Stimulated activated CD8-positive, alpha-beta memory T cell treated with anti-CD3 and anti-CD28 coated beads, Interleukin-4, amount 100 ng/mL, for 24 hours (primary cell): Measurements from ENCODE around the gene EXOSC7.
"Not testable (repeated sequence)": the region's sequence is repeated elsewhere in the genome, so short reads cannot be mapped to it uniquely, and the experiment has no call there.

Experiments used
- DNase-seq: peaks from one replicate; pipeline ENCODE4 v3.0.0-alpha.2; 2020; ENCODE audit warnings: low read depth

Gene EXOSC7

DNA sequence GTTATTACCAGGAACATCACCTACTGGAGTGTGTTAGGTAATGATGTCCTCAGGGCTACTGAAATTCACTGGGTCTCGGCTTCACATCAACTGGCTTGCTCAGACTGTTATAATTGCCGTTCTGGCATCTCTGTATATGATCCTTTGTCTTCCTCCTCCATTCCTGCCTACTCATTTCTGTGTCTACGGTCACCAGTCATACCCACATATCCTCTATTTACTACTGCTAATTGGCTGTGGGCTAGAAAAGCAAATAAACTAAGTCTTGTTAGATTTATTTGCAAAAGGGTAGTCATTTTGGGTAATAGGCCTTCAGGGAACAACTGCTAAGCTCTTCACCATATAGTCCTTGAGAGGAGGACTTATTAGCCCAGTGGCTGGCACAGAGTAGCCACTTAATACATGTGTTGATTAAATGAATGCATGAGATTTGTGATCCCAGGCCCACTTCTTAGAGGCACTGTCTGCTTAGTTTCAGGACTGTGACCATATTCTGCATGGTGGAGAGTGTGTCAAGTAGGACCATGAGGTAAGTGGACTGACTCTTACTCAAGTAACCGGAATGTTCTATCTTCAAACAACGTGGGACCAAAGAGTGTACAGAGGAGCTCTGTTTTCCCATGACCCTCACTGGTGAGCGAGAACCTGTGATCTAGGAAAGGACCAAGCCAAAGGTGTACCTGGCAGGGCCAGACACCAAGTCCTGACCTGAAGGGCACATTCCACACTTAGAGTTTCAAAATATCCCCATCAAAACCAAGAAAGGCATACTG lies 13.2 kb upstream of the EXOSC7 start:
- no peak for DNase-seq

DNA sequence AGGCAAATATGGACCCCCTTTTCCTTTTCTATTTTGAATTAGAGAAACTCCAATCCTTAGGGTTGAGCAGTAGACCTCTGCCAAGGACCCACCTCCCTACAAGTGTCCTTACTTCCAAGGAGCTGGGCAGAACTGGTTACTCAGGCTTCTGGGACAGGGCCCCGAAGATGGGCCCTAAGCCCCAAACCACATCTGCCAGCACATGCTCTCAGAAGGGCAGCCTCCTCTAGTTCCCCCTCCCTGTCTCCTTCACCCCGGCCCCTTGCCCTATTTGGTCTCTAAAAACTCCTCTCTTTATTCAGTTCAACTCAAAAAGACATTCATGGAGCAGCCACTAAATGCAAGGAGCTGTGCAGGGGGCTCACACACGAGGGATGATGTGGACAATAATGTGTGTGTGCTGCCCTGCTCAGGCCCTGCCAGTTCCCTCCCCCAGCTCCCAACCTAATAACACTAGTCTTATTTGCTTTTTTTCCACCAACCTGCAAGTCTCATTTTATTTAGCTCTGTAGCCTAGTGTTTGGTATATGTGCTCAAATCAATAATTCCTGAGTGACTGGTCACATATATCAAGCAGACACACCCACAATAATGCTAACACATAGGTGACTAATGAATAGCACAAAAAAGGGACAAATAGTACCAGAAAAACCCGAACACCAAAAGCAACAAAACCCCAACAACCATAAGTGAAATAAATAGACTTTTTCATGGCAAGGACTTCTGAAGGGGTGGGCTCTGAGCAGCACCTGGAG lies 12.3 kb upstream of the EXOSC7 start:
- no peak for DNase-seq

DNA sequence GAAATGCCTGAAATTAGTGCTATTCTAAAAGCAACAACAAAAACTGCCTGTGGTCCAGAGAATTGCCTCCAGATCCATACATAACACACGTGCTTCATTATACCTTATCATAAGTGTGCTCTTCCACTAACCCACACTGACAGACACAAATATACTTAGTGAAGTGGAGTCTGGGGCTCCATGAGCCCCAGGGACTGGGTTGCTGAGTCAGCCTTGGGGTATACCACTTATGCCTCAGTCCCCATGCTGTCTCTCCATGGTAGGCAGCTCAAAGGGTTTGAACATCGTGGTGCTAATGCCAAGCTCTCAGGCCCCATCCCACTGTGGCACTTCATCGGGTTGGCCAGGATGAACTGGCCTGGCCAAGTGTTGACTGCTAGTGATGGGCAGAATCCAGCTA lies 10.9 kb upstream of the EXOSC7 start:
- DNase-seq = no peak

DNA sequence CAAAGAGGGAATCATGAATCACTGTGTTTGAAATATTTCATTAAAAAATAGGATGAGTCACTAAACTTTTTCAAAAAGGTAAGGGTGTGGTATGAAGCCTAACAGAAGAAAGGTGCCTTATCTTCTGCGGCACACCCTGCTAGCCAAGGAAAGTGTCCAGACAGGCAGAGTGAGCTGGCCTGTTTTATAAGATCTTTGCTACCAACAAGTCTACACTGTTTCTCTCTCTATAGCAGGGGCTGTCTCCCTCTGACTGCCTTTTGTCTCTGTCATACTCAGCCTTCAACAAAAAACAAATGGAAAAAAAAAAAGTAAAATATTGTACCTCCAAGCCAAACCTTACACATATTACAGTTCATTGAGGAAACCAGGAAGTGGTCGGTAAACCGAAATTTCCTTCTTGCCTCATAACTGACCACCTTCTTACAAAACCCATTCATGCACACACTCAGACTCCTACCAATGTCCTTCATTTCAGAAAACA lies 9.2 kb upstream of the EXOSC7 start:
- no peak for DNase-seq

DNA sequence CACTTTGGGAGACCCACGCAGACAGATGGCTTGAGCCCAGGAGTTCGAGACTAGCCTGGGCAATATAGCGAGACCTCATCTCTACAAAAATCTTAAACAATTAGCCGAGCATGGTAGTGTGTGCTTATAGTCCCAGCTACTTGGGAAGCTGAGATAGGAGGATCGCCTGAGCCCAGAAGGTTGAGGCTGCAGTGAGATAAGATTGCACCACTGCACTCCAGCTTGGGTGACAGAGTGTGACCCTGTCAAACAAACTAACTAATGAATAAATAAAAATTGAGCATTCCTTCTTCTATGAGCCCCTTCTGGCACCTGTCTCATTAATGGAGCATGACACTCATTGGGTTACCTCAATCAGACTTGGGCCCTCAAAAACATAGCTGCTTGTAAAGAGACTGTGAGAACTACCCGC lies 7.6 kb upstream of the EXOSC7 start:
- no peak for DNase-seq

DNA sequence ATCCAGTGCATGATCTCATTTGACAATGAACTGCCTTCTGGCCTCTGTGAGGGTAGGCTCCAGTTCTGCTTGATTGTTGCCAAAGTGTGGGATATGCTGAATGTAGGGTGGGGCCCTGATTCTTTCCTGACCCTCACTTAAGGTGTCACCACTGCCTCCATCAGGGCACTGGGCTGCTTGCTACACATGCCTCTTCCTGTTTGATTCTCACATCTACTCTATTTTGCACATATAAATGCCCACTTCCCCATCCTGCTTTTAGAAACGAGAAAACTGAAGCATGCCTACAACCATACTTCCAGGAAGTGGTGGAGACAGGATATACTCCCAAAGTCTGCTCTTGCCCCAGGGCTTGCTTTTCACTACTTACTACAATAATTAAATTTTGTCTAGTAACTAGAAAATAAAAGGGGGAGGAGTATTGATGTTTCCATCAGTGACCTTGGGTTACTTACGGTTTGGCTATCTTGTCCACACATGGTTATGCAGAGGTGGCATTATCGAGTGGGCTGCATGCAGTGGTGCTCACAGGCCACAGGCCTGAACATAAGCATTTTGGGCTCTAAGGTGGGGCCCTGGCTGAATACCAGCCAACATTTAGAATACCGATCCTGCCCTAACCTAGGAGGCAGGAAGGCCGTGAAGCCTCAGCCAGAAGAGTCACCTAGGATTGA lies 6.8 kb upstream of the EXOSC7 start:
- no peak for DNase-seq

DNA sequence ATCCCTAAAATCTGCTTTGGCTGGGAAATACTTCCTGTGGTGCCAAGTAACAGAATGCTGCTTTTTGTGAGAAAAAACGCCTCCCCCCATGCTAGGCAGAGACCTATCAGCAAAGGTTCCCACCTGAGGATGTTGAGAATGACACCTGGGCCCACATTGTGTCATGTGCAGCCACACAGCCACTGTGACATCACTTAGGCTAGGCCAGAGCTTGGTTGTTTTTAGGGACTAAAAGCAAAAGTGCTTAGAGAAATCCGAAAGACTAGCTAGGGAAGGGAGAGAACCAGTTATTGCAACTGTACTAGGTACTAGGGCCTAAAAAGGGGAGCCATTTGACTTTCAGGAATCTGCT lies 6.2 kb upstream of the EXOSC7 start:
- no peak for DNase-seq

DNA sequence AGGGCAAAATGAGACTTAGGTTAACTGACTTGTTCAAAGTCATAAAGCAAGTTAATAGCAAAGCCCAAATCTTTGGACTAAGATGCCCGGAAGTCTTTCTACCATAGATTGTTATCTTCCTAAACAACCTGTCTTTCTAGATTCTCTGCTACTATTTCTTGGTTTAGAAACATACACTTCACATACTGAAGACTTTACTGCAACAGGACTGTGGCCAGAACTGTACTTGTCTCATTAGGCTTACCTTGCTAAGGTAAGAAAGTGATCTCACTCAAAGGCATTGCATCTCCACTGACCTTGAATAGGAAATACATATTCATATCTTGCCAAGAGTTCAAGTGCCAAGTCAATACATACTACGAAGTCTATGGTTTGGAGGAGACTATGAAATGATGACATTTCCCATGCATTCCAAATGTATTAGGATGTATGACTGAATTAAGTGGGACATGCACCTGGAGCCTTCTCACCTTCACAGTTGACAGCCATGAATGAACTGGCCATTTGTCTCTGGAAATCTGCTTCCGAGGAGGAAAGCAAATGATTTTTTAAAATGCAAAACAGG lies 5.0 kb upstream of the EXOSC7 start:
- DNase-seq = no peak

DNA sequence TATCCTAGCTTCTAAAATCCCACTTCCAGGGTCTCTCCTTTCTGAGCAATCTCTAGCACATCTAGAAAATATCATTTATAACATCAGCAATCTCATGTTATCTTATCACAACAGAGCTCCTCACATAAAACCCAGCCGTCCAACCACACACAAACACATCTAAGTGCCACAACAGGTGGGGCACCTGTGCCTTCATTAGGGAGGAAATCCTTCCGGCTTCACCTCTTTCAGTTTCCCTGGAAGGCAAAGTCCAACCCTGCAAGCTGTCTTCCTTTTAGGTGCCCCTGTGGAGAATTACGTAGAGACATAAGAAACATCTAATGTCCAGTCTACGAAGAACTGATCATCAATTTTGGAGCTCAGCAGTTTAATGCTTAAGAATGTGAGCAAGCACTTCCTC lies 1.6 kb upstream of the EXOSC7 start:
- no peak for DNase-seq

DNA sequence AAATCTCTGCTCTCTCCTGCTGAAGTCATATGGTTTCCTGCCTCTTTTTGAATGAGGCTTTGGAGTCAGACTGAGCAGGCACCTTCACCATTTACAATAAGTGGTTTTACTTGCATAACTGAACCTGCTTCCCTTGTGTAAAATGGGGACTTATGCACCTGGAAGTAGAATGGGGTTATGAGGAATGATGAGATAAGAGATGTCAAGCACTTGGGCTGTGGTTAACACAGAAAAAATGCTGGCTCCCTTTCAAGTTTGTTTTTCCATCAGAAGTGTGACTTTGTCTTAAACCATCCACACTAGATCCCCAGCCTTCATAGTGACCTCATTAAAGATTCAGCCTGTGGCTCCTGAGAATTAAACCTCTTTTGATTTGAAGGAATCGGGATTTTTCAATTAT lies 5.2 kb downstream of the EXOSC7 start:
- DNase-seq = no peak

DNA sequence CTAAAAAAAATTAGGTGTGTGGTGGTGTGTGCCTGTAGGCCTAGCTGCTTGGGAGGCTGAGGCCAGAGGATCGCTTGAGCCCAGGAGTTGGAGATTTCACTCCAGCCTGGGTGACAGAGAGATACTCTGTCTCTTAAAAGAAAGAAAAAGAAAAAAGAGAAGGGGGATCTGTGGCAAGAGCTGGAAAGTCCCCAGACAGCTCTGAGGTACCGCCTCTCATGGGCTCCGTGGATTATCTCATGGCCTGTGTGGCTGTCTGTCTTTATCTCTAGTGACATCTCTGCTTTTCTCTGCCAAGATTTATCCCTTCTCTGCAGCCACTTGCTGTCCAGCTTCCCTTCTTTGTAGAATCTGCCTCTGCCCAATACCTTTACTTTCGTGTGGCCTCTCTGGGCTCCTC lies 5.7 kb downstream of the EXOSC7 start:
- DNase-seq = no peak

DNA sequence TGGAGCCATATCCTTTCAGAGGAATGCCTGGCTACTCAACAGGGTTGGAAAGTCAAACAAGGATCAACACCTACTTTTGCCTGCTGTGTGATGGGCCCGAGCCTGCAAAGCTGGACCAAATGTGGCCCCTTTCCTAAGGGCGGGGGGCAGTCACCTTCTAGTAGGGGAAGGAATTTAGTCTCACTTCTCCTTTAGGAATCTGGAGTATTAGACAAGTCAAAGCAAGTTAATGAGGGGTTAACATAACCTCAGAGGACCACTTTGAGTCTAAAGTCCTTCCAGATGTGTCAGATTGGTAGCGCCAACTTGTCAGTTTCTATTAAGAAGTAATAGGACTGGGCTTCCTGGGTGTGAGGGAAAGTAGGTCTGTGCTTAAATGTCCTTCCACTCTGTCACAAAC lies 6.8 kb downstream of the EXOSC7 start:
- no peak for DNase-seq

DNA sequence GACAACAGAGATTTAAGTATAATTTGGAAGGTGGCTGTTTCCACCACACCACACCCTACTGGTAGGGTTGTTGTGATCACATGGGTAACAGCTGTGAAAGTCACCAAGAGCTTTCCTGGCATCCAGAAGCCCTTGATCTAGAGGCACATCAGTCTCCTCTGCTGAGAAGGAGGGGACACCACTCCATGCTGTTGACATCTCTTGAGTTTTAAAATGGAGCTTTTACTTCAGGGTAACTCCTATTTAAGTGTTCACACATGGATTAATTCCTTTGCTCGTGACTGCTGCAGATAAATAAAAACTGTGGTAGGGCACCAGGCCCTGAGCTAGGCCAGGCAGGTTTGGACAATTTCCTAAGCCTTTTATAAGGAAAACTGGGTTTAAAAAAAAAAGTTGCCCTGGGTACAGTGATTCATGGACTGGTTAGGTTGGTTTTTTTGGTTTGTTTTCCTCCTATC lies 7.5 kb downstream of the EXOSC7 start:
- no peak for DNase-seq

DNA sequence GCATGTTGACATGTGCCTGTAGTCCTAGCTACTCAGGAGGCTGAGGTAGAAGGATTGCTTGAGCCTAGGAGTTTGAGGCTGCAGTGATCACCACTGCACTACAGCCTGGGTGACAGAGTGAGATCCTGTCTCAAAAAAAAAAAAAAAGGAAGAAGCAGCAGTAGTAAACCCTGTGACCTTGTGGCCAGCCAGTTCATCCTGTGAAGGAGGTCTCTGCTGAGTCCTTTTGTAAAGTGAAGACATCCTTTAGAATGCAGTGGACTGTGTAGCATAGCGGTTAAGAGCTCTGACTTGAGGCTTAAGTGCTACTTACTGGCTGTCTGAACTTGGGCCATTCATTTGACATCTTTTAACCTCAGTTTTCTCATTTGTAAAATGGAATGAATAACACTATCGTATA lies 8.3 kb downstream of the EXOSC7 start:
- no peak for DNase-seq

DNA sequence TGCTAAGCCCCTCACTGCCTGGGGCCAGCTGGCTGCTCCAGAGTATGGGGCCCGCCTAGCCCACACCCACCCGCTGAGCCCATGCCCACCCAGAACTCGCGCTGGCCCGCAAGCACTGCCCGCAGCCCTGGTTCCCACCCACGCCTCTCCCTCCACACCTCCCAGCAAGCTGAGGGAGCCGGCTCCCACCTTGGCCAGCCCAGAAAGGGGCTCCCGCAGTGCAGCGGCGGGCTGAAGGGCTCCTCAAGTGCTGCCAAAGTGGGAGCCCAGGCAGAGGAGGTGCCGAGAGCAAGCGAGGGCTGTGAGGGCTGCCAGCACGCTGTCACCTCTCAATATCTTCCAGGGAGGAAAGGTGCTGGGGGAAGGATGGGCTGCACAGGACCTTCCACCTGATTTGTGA lies 10.3 kb downstream of the EXOSC7 start:
- DNase-seq = not testable (repeated sequence)

DNA sequence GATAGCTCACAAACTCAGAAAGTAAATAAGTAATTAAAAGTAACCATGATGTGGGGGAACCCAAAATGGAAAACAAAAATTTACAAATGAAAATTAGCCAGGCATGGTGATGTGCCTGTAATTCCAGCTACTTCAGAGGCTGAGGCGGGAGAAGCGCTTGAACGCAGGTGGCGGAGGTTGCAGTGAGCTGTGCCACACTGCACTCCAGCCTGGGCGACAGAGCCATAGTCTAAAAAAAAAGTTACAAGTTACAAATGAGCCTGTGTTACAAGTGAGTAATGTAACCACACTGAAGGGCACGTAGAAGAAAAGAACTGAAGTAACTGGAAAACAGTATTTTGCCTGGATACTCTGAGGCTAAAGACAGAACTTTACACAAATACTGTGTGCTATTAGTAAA lies 11.3 kb downstream of the EXOSC7 start:
- no peak for DNase-seq

DNA sequence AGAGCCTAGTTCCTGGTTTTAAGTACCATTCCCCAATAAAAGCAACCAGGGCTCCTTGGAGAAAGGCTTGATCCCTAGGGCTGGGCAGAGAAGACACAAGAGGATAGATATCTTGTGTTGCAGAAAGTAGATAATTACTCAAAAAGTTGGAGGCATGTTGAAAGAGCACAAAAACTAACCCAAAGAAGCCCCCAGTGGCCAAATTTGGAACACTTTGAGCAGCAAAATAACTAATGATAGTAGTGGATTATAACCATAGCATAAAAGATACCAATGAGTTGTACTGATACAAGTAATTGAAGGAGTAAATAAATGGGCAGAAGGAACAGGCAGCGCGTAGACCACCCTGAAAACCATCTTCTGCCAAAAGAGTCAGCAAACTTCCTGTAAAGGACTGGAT lies 12.0 kb downstream of the EXOSC7 start:
- no peak for DNase-seq

DNA sequence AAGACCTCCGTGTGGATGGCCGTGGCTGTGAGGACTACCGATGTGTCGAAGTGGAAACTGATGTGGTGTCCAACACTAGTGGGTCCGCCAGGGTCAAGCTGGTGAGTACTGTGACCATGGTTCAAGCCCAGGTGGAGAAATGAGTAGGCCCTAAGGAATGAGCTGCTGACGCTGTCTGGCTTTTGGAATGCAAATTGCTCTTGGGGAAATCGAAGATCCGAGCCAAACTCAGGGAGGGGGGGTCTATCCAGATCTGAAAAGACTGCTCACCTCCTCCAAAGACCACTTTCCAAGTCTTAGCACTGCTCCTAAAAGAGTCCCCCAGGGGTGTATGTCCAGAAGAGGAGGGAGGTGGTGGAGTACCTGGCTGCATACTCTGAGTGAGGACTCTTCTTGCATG lies 13.1 kb downstream of the EXOSC7 start:
- no peak for DNase-seq

DNA sequence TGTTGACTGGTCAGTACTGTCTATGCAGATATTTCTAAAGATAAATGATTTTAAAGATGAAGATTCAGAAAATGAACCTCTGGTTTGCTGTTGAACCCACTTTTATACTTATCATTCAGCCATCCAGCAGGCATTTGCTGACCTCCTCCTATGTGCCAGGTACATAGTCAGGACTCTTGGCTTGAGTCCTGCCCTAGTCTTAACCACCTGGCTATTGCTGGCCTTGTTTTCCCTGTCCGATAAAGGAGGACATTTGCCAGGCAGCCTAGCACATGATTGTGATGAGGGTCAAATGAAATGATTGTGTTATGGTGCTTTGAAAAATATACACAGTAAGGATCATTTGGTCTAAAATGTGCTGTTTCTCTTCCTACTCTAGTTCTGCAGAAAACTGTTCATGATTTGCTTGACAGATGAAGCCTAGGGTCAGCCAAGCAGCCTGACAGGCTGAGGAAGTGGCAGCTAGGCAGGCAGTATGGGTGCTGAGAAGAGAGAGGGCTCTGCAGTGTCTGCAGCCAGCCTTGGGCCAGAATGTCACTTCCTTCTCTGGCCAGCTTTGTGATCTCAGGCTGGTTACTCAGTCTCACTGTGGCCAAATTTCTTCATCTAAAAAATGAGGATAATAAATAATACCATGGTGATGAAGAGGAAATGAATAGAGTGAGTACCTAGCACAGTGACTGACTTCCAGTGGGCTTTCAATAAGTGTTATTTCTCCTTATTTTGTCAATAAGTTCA lies 13.8 kb downstream of the EXOSC7 start:
- DNase-seq = no peak

DNA sequence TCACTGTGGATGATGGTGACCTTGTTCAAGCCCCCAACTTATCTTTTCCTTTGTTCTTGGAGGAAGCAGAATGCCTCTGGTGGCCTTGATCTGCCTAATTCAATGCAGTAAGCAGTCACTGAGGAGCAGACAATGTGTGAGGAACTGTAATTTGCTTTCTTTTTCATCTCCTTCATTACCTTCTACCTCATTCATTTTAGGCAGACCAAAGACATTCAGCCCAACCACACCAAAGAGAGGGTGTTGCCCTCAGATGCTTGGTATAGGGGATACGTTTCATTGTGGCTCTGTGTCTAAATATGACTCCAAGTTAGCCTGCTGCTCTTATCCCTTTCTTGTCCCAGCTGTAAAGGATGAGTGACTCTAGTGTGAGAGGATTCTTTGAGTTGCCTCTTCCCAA lies 15.3 kb downstream of the EXOSC7 start:
- no peak for DNase-seq

DNA sequence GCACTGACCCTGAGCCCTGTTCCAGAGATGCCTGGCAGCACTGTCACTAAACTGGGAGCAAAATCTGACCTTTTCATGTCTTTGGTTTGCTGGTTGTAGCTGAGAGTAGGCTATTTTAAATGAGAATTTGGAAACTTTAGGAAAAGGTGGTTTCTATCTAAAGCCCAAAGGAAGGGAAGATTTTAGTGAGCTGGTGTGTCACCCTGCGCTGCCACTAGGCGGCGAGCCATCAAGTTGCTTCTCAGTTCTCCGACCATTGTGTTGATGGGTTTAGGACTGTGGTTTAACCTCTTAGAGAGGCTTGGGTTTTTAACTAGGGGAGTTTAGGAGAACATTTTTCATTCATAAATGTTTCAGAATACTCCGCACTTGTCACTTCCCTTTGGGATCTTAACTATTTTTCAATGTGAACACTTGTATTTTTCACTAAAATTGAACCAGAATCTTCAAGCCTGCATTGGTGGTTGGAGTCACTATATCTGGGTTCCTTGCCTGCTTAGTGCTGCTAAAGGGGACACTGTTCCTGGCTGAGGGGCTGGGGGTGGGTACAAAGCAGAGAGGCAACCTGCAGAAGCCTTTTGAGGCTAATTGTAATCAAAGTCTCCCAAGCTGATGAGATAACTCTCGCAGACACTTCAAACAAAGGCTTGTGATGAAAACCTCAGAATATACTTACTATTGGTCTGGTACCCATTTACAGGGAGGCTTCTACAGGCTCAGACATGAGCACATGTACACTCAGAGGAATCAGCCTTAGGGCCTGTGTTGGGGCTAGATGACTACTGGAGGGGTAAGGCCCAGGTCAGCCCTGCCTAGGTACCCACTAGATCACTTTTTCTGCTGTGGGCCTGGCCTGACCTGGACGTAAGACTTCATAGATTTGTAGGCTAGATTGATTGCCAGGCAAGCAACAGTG lies 16.8 kb downstream of the EXOSC7 start:
- no peak for DNase-seq
